Activated T-helper 2 cell treated with anti-CD3 and anti-CD28 coated beads, Interferon-gamma antibody, Interleukin-2, Interleukin-4, amounts not matched to agents 10 μg/mL and 5 μg/mL and 100 μg/mL, durations not matched to agents 14 hours and 24 hours and 36 hours (primary cell): ENCODE measurements around the gene KIZ. TPM values are rescaled to one million over a fixed set of nuclear protein-coding genes. Genes with fewer than 3 reads are reported as not detected.

ENCODE experiments used
- DNase-seq: peaks from one replicate; pipeline ENCODE4 v3.0.0; 2021; ENCODE audit warnings: low spot score
- H3K27ac Mint-ChIP-seq: one replicate; pipeline ENCODE4 v1.8.0; 2021; ENCODE audit warnings: mixed read lengths
- H3K27me3 Mint-ChIP-seq: one replicate; pipeline ENCODE4 v1.8.0; 2021; ENCODE audit warnings: low read depth, mixed read lengths
- H3K36me3 Mint-ChIP-seq: one replicate; pipeline ENCODE4 v1.8.0; 2021; ENCODE audit warnings: low read depth, mixed read lengths
- H3K4me1 Mint-ChIP-seq: one replicate; pipeline ENCODE4 v1.8.0; 2021; ENCODE audit warnings: low read depth, mixed read lengths
- H3K4me3 Mint-ChIP-seq: one replicate; pipeline ENCODE4 v1.8.0; 2021; ENCODE audit warnings: low read depth, mild to moderate bottlenecking, moderate library complexity, mixed read lengths
- H3K9me3 Mint-ChIP-seq: one replicate; pipeline ENCODE4 v1.8.0; 2021; ENCODE audit warnings: mixed read lengths
- intact Hi-C: fragments of 100-400 bp; cut with micrococcal nuclease; formaldehyde crosslinking; loops from one replicate; pipeline ENCODE4 v1.15.1; 2023
- total RNA-seq: library from RNA; stranded (reverse); gene quantifications from 2 replicates; pipeline ENCODE4 v1.2.3, GENCODE V29; 2022

KIZ gene
- total RNA-seq, 1 donor from 2014 or later, result 10.5 TPM

- Mint-ChIP-seq H3K27ac (no peak overlapping the region), H3K9me3 (peaks cover 11% of the 10 kb centered on the region), H3K4me1 (peaks cover 5% of the 10 kb centered on the region), H3K36me3 (peaks cover 6% of the 10 kb centered on the region), H3K27me3 (no peaks in the 10 kb centered on the region), H3K4me3 (no peak overlapping the region)
- DNase-seq, result no peak
- intact Hi-C loops, result no loop called here
Measured at GRCh38 chr20:21175433-21175832, 49.6 kb downstream of the KIZ start.

- Mint-ChIP-seq H3K27ac (no peak overlapping the region), H3K4me3 (no peak overlapping the region), H3K9me3 (peaks cover 6% of the 10 kb centered on the region), H3K27me3 (no peaks in the 10 kb centered on the region), H3K36me3 (peaks cover 3% of the 10 kb centered on the region), H3K4me1 (peaks cover 5% of the 10 kb centered on the region)
- DNase-seq, result no peak
- intact Hi-C loops, result no loop called here
Measured at GRCh38 chr20:21177767-21178166, 51.9 kb downstream of the KIZ start.

GRCh38 chr20:21179757-21180156 is 53.9 kb downstream of the KIZ start:
- peaks cover 5% of the 10 kb centered on the region for H3K4me1 Mint-ChIP-seq
- intact Hi-C loops, result no loop called here
- H3K27ac Mint-ChIP-seq, result no peak overlapping the region
- peaks cover 6% of the 10 kb centered on the region for H3K9me3 Mint-ChIP-seq
- H3K27me3 Mint-ChIP-seq, result no peaks in the 10 kb centered on the region
- DNase-seq, result no peak
- no peak overlapping the region for H3K4me3 Mint-ChIP-seq
- peaks cover 3% of the 10 kb centered on the region for H3K36me3 Mint-ChIP-seq

GRCh38 chr20:21180248-21180647 is 54.4 kb downstream of the KIZ start:
- Mint-ChIP-seq H3K27ac (no peak overlapping the region), H3K4me1 (peaks cover 3% of the 10 kb centered on the region), H3K9me3 (peaks cover 6% of the 10 kb centered on the region), H3K36me3 (peaks cover 3% of the 10 kb centered on the region), H3K27me3 (no peaks in the 10 kb centered on the region), H3K4me3 (no peak overlapping the region)
- DNase-seq, result no peak
- intact Hi-C loops, result no loop called here

GRCh38 chr20:21181028-21181427 is 55.1 kb downstream of the KIZ start:
- no peak overlapping the region for H3K4me3 Mint-ChIP-seq
- peaks cover 6% of the 10 kb centered on the region for H3K9me3 Mint-ChIP-seq
- no peaks in the 10 kb centered on the region for H3K27me3 Mint-ChIP-seq
- peaks cover 3% of the 10 kb centered on the region for H3K36me3 Mint-ChIP-seq
- no peak overlapping the region for H3K27ac Mint-ChIP-seq
- no peak for DNase-seq
- no peaks in the 10 kb centered on the region for H3K4me1 Mint-ChIP-seq
- intact Hi-C loops, result no loop called here

- Mint-ChIP-seq H3K27me3 (no peaks in the 10 kb centered on the region), H3K36me3 (no peaks in the 10 kb centered on the region), H3K4me3 (no peak overlapping the region), H3K9me3 (no peaks in the 10 kb centered on the region), H3K4me1 (no peaks in the 10 kb centered on the region), H3K27ac (no peak overlapping the region)
- DNase-seq, result no peak
- intact Hi-C loops, result no loop called here
Measured at GRCh38 chr20:21182832-21183563, 57.1 kb downstream of the KIZ start.

- no peak overlapping the region for H3K4me3 Mint-ChIP-seq
Measured at GRCh38 chr20:21183722-21184121, 57.8 kb downstream of the KIZ start.

GRCh38 chr20:21184819-21185218 is 58.9 kb downstream of the KIZ start:
- H3K27ac Mint-ChIP-seq, result no peak overlapping the region
- no peak overlapping the region for H3K4me3 Mint-ChIP-seq
- H3K27me3 Mint-ChIP-seq, result no peaks in the 10 kb centered on the region
- DNase-seq, result no peak
- H3K4me1 Mint-ChIP-seq, result no peaks in the 10 kb centered on the region
- no peaks in the 10 kb centered on the region for H3K36me3 Mint-ChIP-seq
- intact Hi-C loops, result no loop called here
- no peaks in the 10 kb centered on the region for H3K9me3 Mint-ChIP-seq

More at GRCh38 chr20:21183722-21184121, 57.8 kb downstream of the KIZ start:
- Mint-ChIP-seq H3K36me3 (no peaks in the 10 kb centered on the region), H3K4me1 (no peaks in the 10 kb centered on the region), H3K9me3 (no peaks in the 10 kb centered on the region), H3K27me3 (no peaks in the 10 kb centered on the region), H3K27ac (no peak overlapping the region)
- DNase-seq, result no peak
- intact Hi-C loops, result no loop called here

- H3K4me1 Mint-ChIP-seq, result no peaks in the 10 kb centered on the region
- H3K9me3 Mint-ChIP-seq, result no peaks in the 10 kb centered on the region
- H3K27ac Mint-ChIP-seq, result no peak overlapping the region
- intact Hi-C loops, result no loop called here
- H3K27me3 Mint-ChIP-seq, result no peaks in the 10 kb centered on the region
- no peak for DNase-seq
- no peaks in the 10 kb centered on the region for H3K36me3 Mint-ChIP-seq
- H3K4me3 Mint-ChIP-seq, result no peak overlapping the region
Measured at GRCh38 chr20:21185849-21186248, 60.0 kb downstream of the KIZ start.

- no peak for DNase-seq
- Mint-ChIP-seq H3K36me3 (no peaks in the 10 kb centered on the region), H3K27ac (no peak overlapping the region), H3K4me3 (no peak overlapping the region), H3K27me3 (no peaks in the 10 kb centered on the region), H3K4me1 (no peaks in the 10 kb centered on the region), H3K9me3 (no peaks in the 10 kb centered on the region)
- intact Hi-C loops, result no loop called here
Measured at GRCh38 chr20:21189761-21190523, 64.1 kb downstream of the KIZ start.

- no peaks in the 10 kb centered on the region for H3K27me3 Mint-ChIP-seq
- intact Hi-C loops, result no loop called here
- no peak overlapping the region for H3K27ac Mint-ChIP-seq
- H3K4me1 Mint-ChIP-seq, result no peaks in the 10 kb centered on the region
- no peaks in the 10 kb centered on the region for H3K36me3 Mint-ChIP-seq
- H3K9me3 Mint-ChIP-seq, result no peaks in the 10 kb centered on the region
- no peak overlapping the region for H3K4me3 Mint-ChIP-seq
- no peak for DNase-seq
Measured at GRCh38 chr20:21190869-21191268, 65.0 kb downstream of the KIZ start.

GRCh38 chr20:21191839-21192238 is 66.0 kb downstream of the KIZ start:
- Mint-ChIP-seq H3K27me3 (no peaks in the 10 kb centered on the region), H3K27ac (no peak overlapping the region), H3K4me1 (no peaks in the 10 kb centered on the region), H3K4me3 (no peak overlapping the region), H3K9me3 (no peaks in the 10 kb centered on the region), H3K36me3 (no peaks in the 10 kb centered on the region)
- no peak for DNase-seq
- intact Hi-C loops, result no loop called here

- intact Hi-C loops, result no loop called here
- Mint-ChIP-seq H3K4me3 (no peak overlapping the region), H3K36me3 (peaks cover 4% of the 10 kb centered on the region), H3K27me3 (no peaks in the 10 kb centered on the region), H3K4me1 (no peaks in the 10 kb centered on the region), H3K9me3 (no peaks in the 10 kb centered on the region), H3K27ac (no peak overlapping the region)
- no peak for DNase-seq
Measured at GRCh38 chr20:21202259-21202658, 76.4 kb downstream of the KIZ start.
